ENCODE measurements around the gene ADIPOQ. TPM values are rescaled to one million over a fixed set of nuclear protein-coding genes. Genes with fewer than 3 reads are reported as not detected.
"Not testable (repeated sequence)": the region's sequence is repeated elsewhere in the genome, so short reads cannot be mapped to it uniquely, and the experiment has no call there.

The ADIPOQ gene
- not detected for total RNA-seq

- ATAC-seq (no peak), DNase-seq (peak; percentile 17)
- no peak within 1 kb of the TSS for H3K4me3 Mint-ChIP-seq
- H3K4me1 Mint-ChIP-seq (ENCODE audit: low read depth), result peaks cover 2% of the 10 kb centered on the region
- peaks cover 19% of the 10 kb centered on the region for H3K27me3 Mint-ChIP-seq (ENCODE audit: low read depth)
- POLR2A ChIA-PET, result no interaction called here
- H3K27ac Mint-ChIP-seq, result no peak within 1 kb of the TSS
- no peaks in the 10 kb centered on the region for H3K36me3 Mint-ChIP-seq (ENCODE audit: low read depth)
- CTCF ChIA-PET, result no interaction called here
- H3K9me3 Mint-ChIP-seq (ENCODE audit: insufficient read depth), result no peaks in the 10 kb centered on the region
These were observed at the start of gene ADIPOQ for GRCh38 chr3:186842426-186843038. Gene ADIPOQ, plus strand, starts transcription at chr3:186842710. Its CDS starts 10,349 bp downstream, at chr3:186853059.

DNA sequence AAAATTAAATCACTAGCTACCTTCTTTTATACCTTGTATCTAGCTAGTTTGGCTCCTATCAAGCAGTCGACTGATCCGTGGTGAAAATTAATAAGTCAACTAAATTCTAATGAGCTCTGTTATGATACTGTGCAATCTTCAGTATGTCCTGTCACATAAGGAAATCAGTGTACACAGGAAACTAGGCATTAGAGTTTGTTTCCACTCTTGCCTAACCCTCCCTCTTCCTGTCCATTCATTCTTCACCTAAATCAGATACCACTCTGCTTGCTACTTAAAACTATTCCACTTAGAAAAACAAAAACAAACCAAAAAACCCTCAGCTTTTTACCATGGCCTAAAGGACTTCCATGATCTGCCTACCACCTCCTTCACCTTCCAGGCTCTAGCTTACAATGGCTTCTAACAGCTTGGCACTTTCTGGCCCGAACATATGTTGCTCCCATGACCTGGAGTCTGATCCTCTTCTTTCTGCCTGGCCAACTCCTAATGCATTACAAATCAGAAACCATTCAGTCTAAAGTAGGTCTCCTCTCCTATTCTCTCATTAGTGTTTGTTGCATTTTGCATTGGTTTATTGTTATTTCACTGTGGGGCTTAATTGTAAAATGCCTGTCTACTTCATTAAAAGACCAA is 44.2 kb upstream of the ADIPOQ start:
- ATAC-seq, result peak; percentile 47
- Mint-ChIP-seq H3K27me3 (ENCODE audit: low read depth) (no peaks in the 10 kb centered on the region), H3K9me3 (ENCODE audit: insufficient read depth) (no peaks in the 10 kb centered on the region), H3K27ac (peak overlapping the region; percentile 19), H3K4me1 (ENCODE audit: low read depth) (peaks cover 52% of the 10 kb centered on the region), H3K36me3 (ENCODE audit: low read depth) (peaks cover 72% of the 10 kb centered on the region), H3K4me3 (no peak overlapping the region)
- ChIA-PET CTCF (interaction anchor here (0.9 to 2.5 kb wide), 8 partner anchors 13 to 854 kb away, joined by 3 to 17 read pairs (median 4); no protein-coding TSS in a partner anchor), POLR2A (interaction anchor here (3.9 to 4.1 kb wide), 2 partner anchors 9 to 14 kb away, joined by 25 to 82 read pairs; partner anchors contain the start of gene EIF4A2)
- no peak for DNase-seq

- peak overlapping the region; percentile 41 for H3K4me3 Mint-ChIP-seq
- peak overlapping the region; percentile 72 for H3K27ac Mint-ChIP-seq
- H3K36me3 Mint-ChIP-seq (ENCODE audit: low read depth), result peaks cover 70% of the 10 kb centered on the region
- peaks cover 65% of the 10 kb centered on the region for H3K4me1 Mint-ChIP-seq (ENCODE audit: low read depth)
- ChIA-PET POLR2A (interaction anchor here (3.9 to 4.1 kb wide), 2 partner anchors 11 to 16 kb away, joined by 25 to 82 read pairs; partner anchors contain the start of gene EIF4A2), CTCF (interaction anchor here (0.6 to 1.5 kb wide), 7 partner anchors 12 to 185 kb away, joined by 3 to 5 read pairs (median 3); no protein-coding TSS in a partner anchor)
- no peaks in the 10 kb centered on the region for H3K9me3 Mint-ChIP-seq (ENCODE audit: insufficient read depth)
- H3K27me3 Mint-ChIP-seq (ENCODE audit: low read depth), result no peaks in the 10 kb centered on the region
- DNase-seq (no peak), ATAC-seq (peak; percentile 28)
These were observed 42.2 kb upstream of the ADIPOQ start for GRCh38 chr3:186800285-186800684.

- DNase-seq, result no peak
- CTCF ChIA-PET, result interaction anchor here (0.7 to 1.6 kb wide), 3 partner anchors 16 to 877 kb away, joined by 3 to 6 read pairs (median 3); no protein-coding TSS in a partner anchor
- Mint-ChIP-seq H3K4me1 (ENCODE audit: low read depth) (peaks cover 71% of the 10 kb centered on the region), H3K36me3 (ENCODE audit: low read depth) (peaks cover 54% of the 10 kb centered on the region), H3K9me3 (ENCODE audit: insufficient read depth) (no peaks in the 10 kb centered on the region), H3K4me3 (no peak overlapping the region), H3K27ac (no peak overlapping the region), H3K27me3 (ENCODE audit: low read depth) (no peaks in the 10 kb centered on the region)
- POLR2A ChIA-PET, result interaction anchor here (0.7 to 7.6 kb wide), 2 partner anchors 15 to 19 kb away, joined by 7 to 123 read pairs; partner anchors contain the start of gene EIF4A2
- ATAC-seq, result no peak
These were observed 39.8 kb upstream of the ADIPOQ start for GRCh38 chr3:186802701-186803100.

- not testable (repeated sequence) for ATAC-seq; H3K9me3 Mint-ChIP-seq (ENCODE audit: insufficient read depth); DNase-seq; H3K4me3 Mint-ChIP-seq; H3K27me3 Mint-ChIP-seq (ENCODE audit: low read depth)
- CTCF ChIA-PET, result interaction anchor here (0.7 to 1.6 kb wide), 2 partner anchors 18 to 873 kb away, joined by 4 to 6 read pairs; no protein-coding TSS in a partner anchor
- peaks cover 46% of the 10 kb centered on the region for H3K36me3 Mint-ChIP-seq (ENCODE audit: low read depth)
- peaks cover 72% of the 10 kb centered on the region for H3K4me1 Mint-ChIP-seq (ENCODE audit: low read depth)
- POLR2A ChIA-PET, result interaction anchor here (7.6 kb wide), 1 partner anchor 20 kb away, joined by 123 read pairs; the partner anchor contains the start of gene EIF4A2
- peak overlapping the region; percentile 49 for H3K27ac Mint-ChIP-seq
These were observed 39.1 kb upstream of the ADIPOQ start for GRCh38 chr3:186803447-186803846.

GRCh38 chr3:186806089-186807055 is 36.1 kb upstream of the ADIPOQ start, which contains the start of gene RFC4:
Gene RFC4, minus strand, starts transcription at chr3:186806482. Its CDS starts 1,769 bp downstream, at chr3:186804713.
- peaks cover 47% of the 10 kb centered on the region for H3K4me1 Mint-ChIP-seq (ENCODE audit: low read depth)
- peak within 1 kb of the TSS; percentile 96 for H3K27ac Mint-ChIP-seq
- H3K4me3 Mint-ChIP-seq, result peak within 1 kb of the TSS; percentile 96
- ChIA-PET CTCF (interaction anchor here (0.7 to 5.3 kb wide), 8 partner anchors 15 to 307 kb away, joined by 3 to 43 read pairs (median 4); no protein-coding TSS in a partner anchor), POLR2A (interaction anchor here (0.6 to 7.6 kb wide), 11 partner anchors 12 to 868 kb away, joined by 3 to 123 read pairs (median 5); partner anchors contain the start of genes DNAJB11, EIF4A2 and TRA2B)
- peaks cover 26% of the 10 kb centered on the region for H3K36me3 Mint-ChIP-seq (ENCODE audit: low read depth)
- peak; percentile 79 for ATAC-seq
- DNase-seq, result peak; percentile 90
- H3K27me3 Mint-ChIP-seq (ENCODE audit: low read depth), result no peaks in the 10 kb centered on the region
- no peaks in the 10 kb centered on the region for H3K9me3 Mint-ChIP-seq (ENCODE audit: insufficient read depth)

DNA sequence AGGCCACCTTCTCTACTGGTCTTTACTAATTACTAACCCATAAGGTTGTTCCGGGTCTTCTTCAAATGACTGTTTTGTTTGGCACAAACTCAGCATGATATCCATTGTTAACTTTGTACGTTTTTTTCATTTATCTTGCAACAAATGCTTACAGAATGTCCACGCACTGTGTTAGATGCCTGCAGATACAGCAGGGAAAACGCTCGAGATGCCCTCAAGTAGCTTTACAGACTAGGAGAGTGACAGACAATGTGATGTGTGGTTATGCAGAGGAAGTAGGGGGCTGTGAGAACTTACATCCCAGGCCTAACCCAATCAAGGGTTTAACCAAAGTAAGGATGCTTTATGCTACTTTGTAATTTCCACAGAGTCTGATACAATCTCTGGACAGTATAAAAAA is 35.3 kb upstream of the ADIPOQ start:
- peak overlapping the region; percentile 96 for H3K27ac Mint-ChIP-seq
- DNase-seq, result peak; percentile 35
- H3K9me3 Mint-ChIP-seq (ENCODE audit: insufficient read depth), result no peaks in the 10 kb centered on the region
- POLR2A ChIA-PET, result interaction anchor here (0.6 to 7.6 kb wide), 7 partner anchors 15 to 934 kb away, joined by 3 to 123 read pairs (median 4); partner anchors contain the start of genes EIF4A2 and TRA2B
- no peaks in the 10 kb centered on the region for H3K27me3 Mint-ChIP-seq (ENCODE audit: low read depth)
- peak; percentile 29 for ATAC-seq
- peaks cover 26% of the 10 kb centered on the region for H3K36me3 Mint-ChIP-seq (ENCODE audit: low read depth)
- H3K4me3 Mint-ChIP-seq, result peak overlapping the region; percentile 96
- peaks cover 43% of the 10 kb centered on the region for H3K4me1 Mint-ChIP-seq (ENCODE audit: low read depth)
- CTCF ChIA-PET, result interaction anchor here (1.0 to 5.3 kb wide), 4 partner anchors 14 to 306 kb away, joined by 3 to 43 read pairs (median 8); no protein-coding TSS in a partner anchor

- DNase-seq, result no peak
- ChIA-PET POLR2A (no interaction called here), CTCF (interaction anchor here (1.3 kb wide), 1 partner anchor 11 kb away, joined by 6 read pairs; no protein-coding TSS in a partner anchor)
- Mint-ChIP-seq H3K36me3 (ENCODE audit: low read depth) (peaks cover under 1% of the 10 kb centered on the region), H3K4me1 (ENCODE audit: low read depth) (peaks cover 24% of the 10 kb centered on the region), H3K4me3 (no peak overlapping the region), H3K27me3 (ENCODE audit: low read depth) (no peaks in the 10 kb centered on the region), H3K9me3 (ENCODE audit: insufficient read depth) (no peaks in the 10 kb centered on the region), H3K27ac (no peak overlapping the region)
- no peak for ATAC-seq
These were observed 32.0 kb upstream of the ADIPOQ start for GRCh38 chr3:186810336-186810996.

GRCh38 chr3:186811313-186811712 is 31.2 kb upstream of the ADIPOQ start:
- CTCF ChIA-PET; ATAC-seq; POLR2A ChIA-PET; DNase-seq; H3K27ac Mint-ChIP-seq; H3K27me3 Mint-ChIP-seq (ENCODE audit: low read depth); H3K4me3 Mint-ChIP-seq; H3K9me3 Mint-ChIP-seq (ENCODE audit: insufficient read depth); H3K36me3 Mint-ChIP-seq (ENCODE audit: low read depth): not testable (repeated sequence)
- peaks cover 24% of the 10 kb centered on the region for H3K4me1 Mint-ChIP-seq (ENCODE audit: low read depth)

DNA sequence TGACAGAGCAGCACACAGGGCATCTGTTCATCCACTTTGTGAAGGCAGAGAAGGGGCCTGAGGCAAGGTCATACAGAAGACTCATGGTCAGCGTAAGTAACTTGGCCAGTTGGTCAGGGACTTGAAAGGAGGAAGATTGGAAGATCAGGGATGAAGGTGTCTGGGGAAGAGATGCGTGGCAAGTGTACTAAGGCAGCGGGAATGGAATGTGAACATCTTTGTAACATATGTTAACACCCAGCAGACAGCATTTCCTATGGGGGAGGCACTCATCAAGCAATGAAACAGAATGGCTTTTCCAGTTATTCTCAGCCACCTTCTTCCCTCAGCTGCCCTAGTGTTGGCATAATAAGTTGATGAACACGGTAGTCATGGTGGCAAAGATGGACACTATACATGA is 28.4 kb upstream of the ADIPOQ start:
- DNase-seq, result no peak
- Mint-ChIP-seq H3K27me3 (ENCODE audit: low read depth) (no peaks in the 10 kb centered on the region), H3K36me3 (ENCODE audit: low read depth) (no peaks in the 10 kb centered on the region), H3K4me1 (ENCODE audit: low read depth) (peaks cover 9% of the 10 kb centered on the region), H3K27ac (no peak overlapping the region), H3K9me3 (ENCODE audit: insufficient read depth) (no peaks in the 10 kb centered on the region), H3K4me3 (no peak overlapping the region)
- CTCF ChIA-PET, result no interaction called here
- no peak for ATAC-seq
- POLR2A ChIA-PET, result no interaction called here
